ENCODE measurements around the gene VEZF1.

VEZF1 gene

DNA sequence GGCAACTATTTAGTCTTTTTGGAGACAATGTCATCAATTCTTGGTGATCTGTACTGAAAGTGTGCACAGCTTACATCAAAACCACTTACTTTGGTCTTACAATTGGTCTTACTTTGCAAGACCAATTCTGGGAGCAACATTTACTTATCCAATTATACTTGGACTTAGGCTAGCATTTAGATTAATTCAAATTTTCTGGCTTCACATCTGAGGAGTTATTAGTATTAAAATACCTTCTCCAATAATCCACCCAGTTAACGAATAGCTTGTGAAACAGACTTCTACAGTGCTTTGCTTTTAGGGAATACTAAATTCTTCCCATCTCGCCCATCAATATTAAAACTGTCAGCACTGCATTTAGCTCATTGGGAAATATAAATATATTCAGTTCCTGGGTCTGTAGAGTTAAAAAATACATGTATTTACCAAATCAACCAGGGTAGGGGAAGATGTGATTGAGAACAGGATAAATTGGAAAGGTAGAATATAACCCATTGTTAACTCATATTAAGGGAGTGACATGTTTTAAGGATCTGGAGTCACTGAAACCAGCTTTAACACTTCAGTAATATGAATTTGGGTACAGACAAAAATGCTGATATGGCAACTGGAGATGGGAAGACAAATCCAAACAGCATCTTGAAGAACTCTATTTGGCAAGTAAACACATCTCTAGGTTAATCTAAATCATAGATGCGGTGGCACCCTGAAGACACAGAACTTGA is 9.2 kb upstream of the VEZF1 start:
- no peaks in the 10 kb centered on the region for H3K9me2 ChIP-seq (replicated peaks; ENCODE audit: insufficient read depth, low read length)

DNA sequence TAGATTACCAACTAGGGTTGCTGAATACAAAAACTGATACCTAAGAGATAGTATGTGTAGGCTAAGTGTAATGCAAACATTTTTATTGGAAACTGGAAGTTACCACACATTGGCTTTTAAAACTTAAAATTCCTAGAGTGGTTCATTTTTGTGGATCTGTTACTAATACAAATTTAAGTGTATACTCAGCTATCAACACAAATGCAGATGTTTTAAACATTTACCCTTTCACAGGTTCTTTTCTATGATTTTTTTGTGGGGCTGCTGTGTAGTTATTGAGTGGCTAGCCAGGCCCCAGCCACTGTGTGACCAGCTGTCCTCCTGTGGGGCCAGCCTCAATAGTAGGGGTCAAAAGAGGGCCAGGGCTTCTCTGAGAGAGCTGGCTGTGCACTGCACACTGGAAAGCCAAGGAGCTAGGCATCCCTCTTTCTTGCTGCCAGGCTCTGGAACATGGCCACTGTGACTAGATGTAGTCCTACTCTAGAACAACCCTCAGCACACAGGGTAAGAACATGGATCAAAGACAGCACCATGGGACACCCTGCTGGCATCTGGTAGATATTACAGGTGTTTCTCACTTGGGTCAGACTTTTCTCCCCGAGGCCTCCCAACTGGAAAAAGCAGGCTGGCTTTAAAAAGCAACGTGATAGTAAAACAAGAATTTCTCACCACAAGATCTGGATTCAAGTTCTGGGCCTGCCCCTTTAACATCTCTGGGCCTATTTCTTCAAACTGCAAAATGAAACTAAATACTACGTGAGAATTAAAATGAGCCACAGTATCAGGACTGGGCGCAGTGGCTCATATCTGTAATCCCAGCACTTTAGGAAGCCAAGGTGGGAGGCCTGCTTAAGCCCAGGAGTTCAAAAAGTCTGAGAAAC is 7.3 kb upstream of the VEZF1 start:
- no peaks in the 10 kb centered on the region for H3K9me3 ChIP-seq (ENCODE audit: insufficient read depth, low read length)
- no peak overlapping the region for H3K9ac ChIP-seq (ENCODE audit: low read length)
- H3K9me2 ChIP-seq (replicated peaks; ENCODE audit: insufficient read depth, low read length): no peaks in the 10 kb centered on the region
- no peak overlapping the region for H2AFZ ChIP-seq (ENCODE audit: low read depth, low read length, severe bottlenecking)
- H3K36me3 ChIP-seq (ENCODE audit: low read length): peaks cover 30% of the 10 kb centered on the region
- H3F3A ChIP-seq (ENCODE audit: insufficient read depth): peaks cover 89% of the 10 kb centered on the region
- peaks cover 24% of the 10 kb centered on the region for H4K20me1 ChIP-seq (ENCODE audit: low read depth, low read length)
- H3K27me3 ChIP-seq (ENCODE audit: low read length): no peaks in the 10 kb centered on the region
- H3K27ac ChIP-seq (ENCODE audit: low read depth, low read length): no peak overlapping the region
- no peaks in the 10 kb centered on the region for H3K79me2 ChIP-seq (ENCODE audit: insufficient read depth, low read length)
- no peak overlapping the region for H3K4me2 ChIP-seq (ENCODE audit: low read depth, low read length, poor library complexity, severe bottlenecking)
- TF ChIP-seq EZH2phosphoT487 (conservative IDR thresholded peaks at IDR 0.05; ENCODE audit: low read length): no peak
- TF ChIP-seq, protein P1, sequence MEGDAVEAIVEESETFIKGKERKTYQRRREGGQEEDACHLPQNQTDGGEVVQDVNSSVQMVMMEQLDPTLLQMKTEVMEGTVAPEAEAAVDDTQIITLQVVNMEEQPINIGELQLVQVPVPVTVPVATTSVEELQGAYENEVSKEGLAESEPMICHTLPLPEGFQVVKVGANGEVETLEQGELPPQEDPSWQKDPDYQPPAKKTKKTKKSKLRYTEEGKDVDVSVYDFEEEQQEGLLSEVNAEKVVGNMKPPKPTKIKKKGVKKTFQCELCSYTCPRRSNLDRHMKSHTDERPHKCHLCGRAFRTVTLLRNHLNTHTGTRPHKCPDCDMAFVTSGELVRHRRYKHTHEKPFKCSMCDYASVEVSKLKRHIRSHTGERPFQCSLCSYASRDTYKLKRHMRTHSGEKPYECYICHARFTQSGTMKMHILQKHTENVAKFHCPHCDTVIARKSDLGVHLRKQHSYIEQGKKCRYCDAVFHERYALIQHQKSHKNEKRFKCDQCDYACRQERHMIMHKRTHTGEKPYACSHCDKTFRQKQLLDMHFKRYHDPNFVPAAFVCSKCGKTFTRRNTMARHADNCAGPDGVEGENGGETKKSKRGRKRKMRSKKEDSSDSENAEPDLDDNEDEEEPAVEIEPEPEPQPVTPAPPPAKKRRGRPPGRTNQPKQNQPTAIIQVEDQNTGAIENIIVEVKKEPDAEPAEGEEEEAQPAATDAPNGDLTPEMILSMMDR (IDR thresholded peaks at IDR 0.05; ENCODE audit: insufficient read depth, low read length, poor library complexity, severe bottlenecking): peak; percentile 46
- no peak overlapping the region for H3K4me3 ChIP-seq (ENCODE audit: insufficient read depth, low read length, poor library complexity, severe bottlenecking)

More for the DNA sequence above, 9.2 kb upstream of the VEZF1 start:
- Histone ChIP-seq H3K27me3 (ENCODE audit: low read length) (no peaks in the 10 kb centered on the region), H3K9me3 (ENCODE audit: insufficient read depth, low read length) (no peaks in the 10 kb centered on the region), H3F3A (ENCODE audit: insufficient read depth) (peaks cover 94% of the 10 kb centered on the region), H2AFZ (ENCODE audit: low read depth, low read length, severe bottlenecking) (no peak overlapping the region), H3K79me2 (ENCODE audit: insufficient read depth, low read length) (0 out of 2 replicates have a peak, but pooled peaks cover under 1% of the 10 kb centered on the region), H3K27ac (ENCODE audit: low read depth, low read length) (no peak overlapping the region), H4K20me1 (ENCODE audit: low read depth, low read length) (peaks cover 43% of the 10 kb centered on the region), H3K4me2 (ENCODE audit: low read depth, low read length, poor library complexity, severe bottlenecking) (no peak overlapping the region), H3K4me3 (ENCODE audit: insufficient read depth, low read length, poor library complexity, severe bottlenecking) (no peak overlapping the region), H3K9ac (ENCODE audit: low read length) (no peak overlapping the region), H3K36me3 (ENCODE audit: low read length) (peaks cover 49% of the 10 kb centered on the region)
- TF ChIP-seq EZH2phosphoT487 (conservative IDR thresholded peaks at IDR 0.05; ENCODE audit: low read length): no peak
- TF ChIP-seq, protein P1 (IDR thresholded peaks at IDR 0.05; ENCODE audit: insufficient read depth, low read length, poor library complexity, severe bottlenecking): no peak

DNA sequence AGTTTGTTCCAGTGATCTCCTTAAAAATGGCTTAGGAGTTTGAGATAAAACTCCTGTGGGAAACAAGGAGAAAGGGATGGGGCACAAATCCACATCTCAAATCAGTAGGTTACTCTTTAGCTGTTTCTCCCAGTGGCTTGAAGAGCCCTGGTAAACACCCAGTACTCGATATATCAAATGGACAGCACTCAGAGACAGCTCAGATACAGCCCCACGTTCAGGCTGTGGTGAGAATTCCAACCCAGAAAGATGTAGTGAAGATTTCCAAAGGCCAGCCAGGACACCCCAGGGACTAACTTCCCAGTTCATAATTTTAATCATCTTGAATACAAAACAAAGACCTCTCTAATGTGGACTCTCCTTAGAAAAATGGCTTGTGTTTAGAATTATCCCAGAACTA is 6.4 kb upstream of the VEZF1 start:
- H3K4me2 ChIP-seq (ENCODE audit: low read depth, low read length, poor library complexity, severe bottlenecking): no peak overlapping the region
- H3K27ac ChIP-seq (ENCODE audit: low read depth, low read length): no peak overlapping the region
- H3K9me3 ChIP-seq (ENCODE audit: insufficient read depth, low read length): no peaks in the 10 kb centered on the region
- no peak overlapping the region for H3K4me3 ChIP-seq (ENCODE audit: insufficient read depth, low read length, poor library complexity, severe bottlenecking)
- peaks cover 17% of the 10 kb centered on the region for H4K20me1 ChIP-seq (ENCODE audit: low read depth, low read length)
- H3K27me3 ChIP-seq (ENCODE audit: low read length): no peaks in the 10 kb centered on the region
- peaks cover 22% of the 10 kb centered on the region for H3K36me3 ChIP-seq (ENCODE audit: low read length)
- peaks cover 89% of the 10 kb centered on the region for H3F3A ChIP-seq (ENCODE audit: insufficient read depth)
- H3K9me2 ChIP-seq (replicated peaks; ENCODE audit: insufficient read depth, low read length): no peaks in the 10 kb centered on the region
- TF ChIP-seq, protein P1 (IDR thresholded peaks at IDR 0.05; ENCODE audit: insufficient read depth, low read length, poor library complexity, severe bottlenecking): no peak
- no peak for TF ChIP-seq EZH2phosphoT487 (conservative IDR thresholded peaks at IDR 0.05; ENCODE audit: low read length)
- H3K9ac ChIP-seq (ENCODE audit: low read length): no peak overlapping the region
- H2AFZ ChIP-seq (ENCODE audit: low read depth, low read length, severe bottlenecking): no peak overlapping the region
- no peaks in the 10 kb centered on the region for H3K79me2 ChIP-seq (ENCODE audit: insufficient read depth, low read length)
